Kidney glomerular epithelial cell (primary cell): ENCODE results near the gene BCL6.

Source experiments
- DNase-seq: peaks from one replicate; lab custom pipeline; 2025; lab: John Stamatoyannopoulos, UW

The BCL6 gene

DNA sequence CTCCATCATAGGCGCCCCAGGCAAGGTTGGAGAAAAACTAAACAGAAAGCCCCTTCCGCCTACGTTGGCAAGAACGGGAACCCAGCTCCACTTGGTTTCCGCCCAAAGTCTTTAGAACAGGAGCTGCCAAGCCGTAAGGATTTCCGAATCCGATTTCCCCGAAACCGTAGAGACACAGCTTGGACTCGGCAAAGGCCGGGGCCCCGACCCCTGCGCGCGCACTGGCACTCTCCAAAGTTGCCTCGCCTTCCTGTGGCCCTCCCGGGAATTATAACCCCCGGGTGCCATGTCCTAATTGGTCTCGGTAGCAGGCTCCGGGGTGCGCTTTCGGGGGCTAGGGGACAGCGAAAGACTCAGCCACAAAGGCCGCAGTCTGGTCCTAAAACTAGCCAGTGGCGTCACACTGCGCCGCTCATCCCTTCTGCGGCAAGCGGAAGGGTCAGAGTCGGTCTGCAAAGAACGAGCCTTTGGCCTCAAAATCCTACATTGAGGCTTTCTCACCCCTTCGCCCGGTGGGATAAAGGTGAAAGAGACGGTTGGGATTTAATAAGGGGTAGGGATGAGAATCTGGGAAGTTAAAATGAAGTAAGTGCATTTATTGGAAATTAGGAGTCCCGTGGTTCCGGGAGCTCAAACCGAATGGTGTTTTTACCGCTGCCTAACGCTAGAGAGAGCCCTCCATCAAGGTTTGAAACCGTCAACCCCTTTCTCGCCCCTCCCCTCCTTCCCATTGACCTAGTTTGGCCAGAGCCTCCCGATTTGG, 6.8 kb downstream of the BCL6 start:
- DNase-seq = peak; percentile 92

DNA sequence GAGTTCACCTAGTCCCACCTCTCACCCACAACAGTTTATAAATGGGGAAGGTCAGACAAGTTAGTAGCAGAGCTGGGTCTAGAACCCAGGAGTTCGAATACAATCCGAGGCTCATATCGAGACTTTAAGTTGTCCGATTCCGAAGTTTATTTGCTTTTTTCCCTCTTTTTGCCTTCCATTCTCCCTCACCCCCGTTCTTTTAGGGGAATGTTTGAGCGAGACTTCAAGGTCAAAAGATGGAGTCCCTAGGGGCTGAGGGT, 7.3 kb downstream of the BCL6 start:
- no peak for DNase-seq

GRCh38 chr3:187737368-187738070, 7.7 kb downstream of the BCL6 start:
- peak; percentile 50 for DNase-seq

DNA sequence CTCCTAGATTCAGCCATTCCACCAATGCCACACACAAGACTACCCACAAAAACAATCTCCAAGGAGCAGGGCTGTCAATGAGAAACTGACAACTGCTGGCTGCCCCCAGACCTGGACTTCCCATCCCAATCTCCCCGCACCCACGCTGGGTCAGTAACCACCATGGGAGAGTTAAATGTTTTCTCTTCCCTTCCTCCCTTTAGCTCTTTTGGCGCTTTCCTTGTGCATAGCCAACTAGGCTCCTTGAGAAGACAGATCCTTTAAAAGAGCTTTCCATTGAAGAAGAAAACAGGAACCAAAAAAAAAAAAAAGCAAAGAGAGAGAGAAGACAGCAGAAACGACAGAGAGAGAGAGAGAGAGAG, 8.3 kb downstream of the BCL6 start:
- DNase-seq = no peak

DNA sequence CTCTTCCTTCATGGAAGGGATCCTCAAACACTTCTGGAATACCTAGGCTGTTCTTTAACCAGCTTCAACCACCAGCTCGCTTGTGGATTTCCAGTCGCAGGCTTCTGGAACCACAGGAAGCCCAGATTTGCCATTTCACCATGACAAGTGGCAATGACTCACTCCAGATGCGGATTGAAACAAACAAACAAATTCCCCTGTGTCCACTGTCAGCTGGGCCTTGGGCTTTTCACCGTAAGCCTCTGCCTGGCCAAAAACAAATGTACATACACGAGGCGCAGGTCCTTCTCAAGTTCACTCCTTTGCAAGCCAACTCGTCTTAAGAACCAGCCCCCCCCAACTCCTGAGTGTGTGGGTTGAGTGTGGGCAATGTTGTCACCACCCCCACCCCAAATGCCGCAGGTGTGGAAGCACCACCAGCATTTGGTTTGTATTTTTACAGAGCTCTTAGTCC, 8.8 kb downstream of the BCL6 start:
- no peak for DNase-seq

GRCh38 chr3:187735837-187736236, 9.4 kb downstream of the BCL6 start:
- no peak for DNase-seq

DNA sequence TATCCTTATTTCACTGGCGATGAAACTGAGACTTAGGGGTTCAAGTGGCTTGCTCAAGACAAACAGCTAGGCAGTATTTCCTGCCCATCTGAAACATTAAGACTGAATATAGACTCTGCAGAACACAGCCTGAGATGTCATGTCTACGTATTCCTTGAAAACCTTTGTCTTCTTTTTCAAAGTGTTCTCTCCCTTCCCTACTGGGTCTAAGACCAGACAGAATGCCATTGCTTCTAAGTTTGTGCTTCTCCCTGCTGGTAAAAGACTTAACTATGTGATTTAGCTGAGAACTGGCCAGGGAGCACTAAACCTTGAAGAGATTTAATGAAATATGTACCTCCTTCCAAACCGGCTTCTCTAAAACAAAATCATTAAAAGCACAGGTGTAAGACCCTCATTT, 9.9 kb downstream of the BCL6 start:
- no peak for DNase-seq

DNA sequence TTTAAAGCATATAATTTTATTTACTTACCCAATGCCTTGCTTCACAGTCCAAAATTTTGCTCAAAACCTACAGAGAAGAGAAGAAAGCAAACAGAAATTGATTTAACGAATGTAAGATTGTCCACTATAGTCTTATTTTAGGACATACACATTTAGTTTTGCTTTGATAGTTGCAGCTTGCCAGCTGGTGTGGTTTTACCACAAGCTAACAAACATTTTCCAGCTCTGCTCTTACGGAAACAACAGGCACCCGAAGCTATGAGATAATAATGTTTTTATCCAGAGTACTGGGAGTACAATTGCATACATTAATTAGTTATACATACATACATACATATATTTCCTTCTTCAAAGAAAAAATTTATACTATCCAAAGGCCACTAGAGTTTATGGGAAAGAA, 10.4 kb downstream of the BCL6 start:
- no peak for DNase-seq

- no peak for DNase-seq
Observed at GRCh38 chr3:187733371-187733770, 11.9 kb downstream of the BCL6 start.

GRCh38 chr3:187729598-187729997, 15.7 kb downstream of the BCL6 start:
- DNase-seq = no peak

GRCh38 chr3:187728940-187729583, 16.2 kb downstream of the BCL6 start:
- DNase-seq = no peak

- DNase-seq = no peak
Observed at GRCh38 chr3:187728248-187728647, 17.0 kb downstream of the BCL6 start.

GRCh38 chr3:187726564-187726963, 18.7 kb downstream of the BCL6 start:
- DNase-seq = no peak

- no peak for DNase-seq
Observed at GRCh38 chr3:187725653-187726370, 19.5 kb downstream of the BCL6 start.

- DNase-seq = no peak
Observed at GRCh38 chr3:187725224-187725623, 20.0 kb downstream of the BCL6 start.

DNA sequence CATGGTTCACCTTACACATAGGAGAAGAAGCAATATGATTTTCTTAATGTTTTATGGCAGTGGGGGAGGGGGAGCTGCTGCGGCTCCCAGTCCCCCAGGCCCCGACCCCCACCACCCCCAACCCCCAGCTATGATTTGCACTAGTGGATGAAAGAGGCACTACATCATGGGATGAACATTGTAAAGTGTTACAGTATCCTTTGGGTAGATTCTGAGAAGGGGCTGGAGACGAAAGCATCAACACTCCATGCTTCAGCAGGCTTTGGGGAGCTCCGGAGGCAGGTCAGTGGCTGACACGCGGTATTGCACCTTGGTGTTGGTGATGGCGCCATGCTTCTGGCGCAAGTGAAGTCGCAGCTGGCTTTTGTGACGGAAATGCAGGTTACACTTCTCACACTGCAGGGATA, 23.1 kb downstream of the BCL6 start:
- DNase-seq = no peak

GRCh38 chr3:187721055-187721454, 24.2 kb downstream of the BCL6 start:
- DNase-seq = no peak

GRCh38 chr3:187720337-187720670, 25.0 kb downstream of the BCL6 start:
- DNase-seq = no peak

DNA sequence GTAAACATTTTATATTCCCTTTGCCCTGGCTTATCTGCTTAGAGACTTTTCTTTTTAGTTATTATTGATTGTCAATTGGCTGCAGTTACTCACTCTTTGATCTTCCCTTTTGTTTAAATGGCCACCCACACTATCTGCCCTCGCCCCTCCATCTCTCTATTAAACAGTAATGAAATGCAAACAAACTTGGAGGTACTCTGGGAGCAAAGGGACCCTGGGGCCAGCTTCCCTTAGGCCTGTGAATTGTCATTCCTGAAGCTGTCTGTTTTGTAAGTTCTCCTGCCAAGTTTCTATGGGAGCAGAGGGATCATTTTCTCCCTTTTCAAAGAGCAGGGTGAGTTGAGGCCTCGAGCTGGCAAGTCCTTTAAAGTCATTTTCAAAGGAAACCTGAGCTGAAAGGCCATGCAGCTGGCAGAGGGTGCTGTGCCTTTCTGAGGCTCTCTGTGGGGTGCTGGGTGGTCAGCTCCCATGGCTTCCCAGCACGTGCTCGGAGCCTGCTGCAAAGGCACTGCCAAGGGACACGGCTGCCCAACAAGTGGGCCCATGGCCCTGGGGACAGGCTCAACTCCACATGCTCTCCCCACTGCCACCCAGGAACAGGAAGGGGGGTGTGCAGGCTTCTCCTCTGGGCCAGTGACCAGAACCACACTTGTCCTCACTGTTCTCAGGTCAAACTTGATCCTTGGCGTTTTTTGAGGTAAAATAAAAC, 25.5 kb downstream of the BCL6 start:
- DNase-seq = no peak

GRCh38 chr3:187718802-187719201, 26.5 kb downstream of the BCL6 start:
- DNase-seq = no peak

GRCh38 chr3:187717572-187717971, 27.7 kb downstream of the BCL6 start:
- DNase-seq = no peak

DNA sequence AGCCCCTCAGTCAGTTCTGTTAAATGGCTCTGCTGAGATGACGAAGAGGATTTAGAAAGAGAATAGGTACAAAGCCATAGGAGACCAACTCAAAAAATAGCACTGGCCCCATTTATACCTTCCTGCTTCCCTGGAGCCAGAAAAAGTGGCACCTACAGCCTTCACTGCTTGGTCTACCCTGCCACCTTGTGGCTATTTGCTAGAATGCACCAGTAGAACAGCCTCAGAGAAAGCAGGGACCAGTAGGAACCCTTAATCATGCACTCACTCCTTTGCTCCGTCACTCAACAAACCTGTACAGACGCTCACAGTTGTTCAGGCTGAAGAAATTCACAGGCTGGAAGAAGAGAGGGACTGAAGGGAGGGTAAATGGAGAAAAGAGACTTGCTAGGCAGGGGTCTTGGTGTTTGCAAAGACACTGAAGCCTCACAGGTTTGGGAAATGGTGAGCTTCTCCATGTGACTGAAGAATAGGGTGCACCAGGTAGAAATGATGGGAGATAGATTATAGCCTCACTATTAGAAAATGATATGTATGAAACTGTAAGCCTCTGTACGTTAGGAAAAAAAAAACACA, 30.8 kb downstream of the BCL6 start:
- DNase-seq = peak; percentile 78
